ENCODE results near the gene STARD13. TPM values are rescaled to one million over a fixed set of nuclear protein-coding genes. Genes with fewer than 3 reads are reported as not detected.
"Not testable (repeated sequence)": the region's sequence is repeated elsewhere in the genome, so short reads cannot be mapped to it uniquely, and the experiment has no call there.

Gene STARD13
- total RNA-seq, 6 donors from 2014 or later: 43.6 to 76.5 (median 63.7) TPM

GRCh38 chr13:33244210-33244906, 41.2 kb downstream of the STARD13 start:
- ATAC-seq (ENCODE audit: low FRiP score in 2 of 2) (no peak), DNase-seq (no peak)
- Histone ChIP-seq H3K9me3 (peaks cover 0 to 5% (median 0%) of the 10 kb centered on the region in 4 donors), H3K27me3 (no peaks in the 10 kb centered on the region), H3K36me3 (no peaks in the 10 kb centered on the region), H3K4me1 (peaks cover under 1 to 22% (median 12%) of the 10 kb centered on the region in 4 donors), H3K4me3 (no peak overlapping the region), H3K27ac (peak overlapping the region in 3 of 4 donors; percentile 44 to 63 (median 51))
- WGBS, 2 donors: 94 to 96% methylated on average over 3 of the region's 3 CpGs
- no peak for TF ChIP-seq CTCF (IDR thresholded peaks at IDR 0.05)
- no peak for TF ChIP-seq EP300 (IDR thresholded peaks at IDR 0.05)
- TF ChIP-seq POLR2AphosphoS5 (IDR thresholded peaks at IDR 0.05): no peak
- TF ChIP-seq POLR2A (IDR thresholded peaks at IDR 0.05): no peak

DNA sequence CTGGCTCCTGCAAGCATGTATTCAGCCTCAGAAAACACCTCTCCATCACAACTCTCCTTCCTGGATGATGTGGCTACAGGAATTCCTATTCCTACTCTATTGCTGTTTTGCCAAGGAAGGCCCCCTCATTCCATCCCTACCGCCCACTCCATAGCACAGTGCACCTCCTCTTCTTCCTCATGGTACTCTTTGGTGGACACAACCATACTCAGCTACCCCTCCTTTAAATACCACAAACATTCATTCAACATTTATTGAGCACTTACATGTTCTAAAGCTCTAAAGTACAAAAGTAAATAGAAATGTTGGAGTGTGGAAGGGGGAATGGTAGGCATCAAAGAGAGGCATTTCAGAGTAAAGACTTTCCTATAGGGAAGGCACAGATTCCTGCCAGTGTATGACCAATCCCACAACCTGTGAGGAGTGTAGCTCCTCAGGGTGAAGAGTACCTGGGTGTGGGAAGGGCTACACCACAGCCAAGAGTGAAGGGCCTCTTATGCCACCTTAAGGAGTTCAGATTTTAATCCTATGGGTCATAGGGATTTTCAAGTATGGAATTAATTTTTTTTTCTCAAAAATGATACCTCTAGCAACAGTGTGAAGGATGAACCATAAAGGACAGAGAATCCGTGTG, 42.5 kb downstream of the STARD13 start:
- Histone ChIP-seq H3K27ac (peak overlapping the region; percentile 51 to 74 (median 68)), H3K4me1 (peaks cover 0 to 22% (median 12%) of the 10 kb centered on the region in 4 donors), H3K4me3 (no peak overlapping the region), H3K36me3 (no peaks in the 10 kb centered on the region), H3K27me3 (no peaks in the 10 kb centered on the region), H3K9me3 (peaks cover 0 to 5% (median 0%) of the 10 kb centered on the region in 4 donors)
- peak; percentile 76 to 95 for ATAC-seq (ENCODE audit: low FRiP score in 2 of 2)
- DNase-seq: peak in 1 of 2 donors; percentile 60
- peak in 1 of 4 donors; percentile 60 for TF ChIP-seq EP300 (IDR thresholded peaks at IDR 0.05)
- TF ChIP-seq POLR2A (IDR thresholded peaks at IDR 0.05): no peak
- peak; percentile 21 to 33 for TF ChIP-seq POLR2AphosphoS5 (IDR thresholded peaks at IDR 0.05)
- 67 to 69% methylated on average over 2 of the region's 2 CpGs for WGBS, 2 donors

DNA sequence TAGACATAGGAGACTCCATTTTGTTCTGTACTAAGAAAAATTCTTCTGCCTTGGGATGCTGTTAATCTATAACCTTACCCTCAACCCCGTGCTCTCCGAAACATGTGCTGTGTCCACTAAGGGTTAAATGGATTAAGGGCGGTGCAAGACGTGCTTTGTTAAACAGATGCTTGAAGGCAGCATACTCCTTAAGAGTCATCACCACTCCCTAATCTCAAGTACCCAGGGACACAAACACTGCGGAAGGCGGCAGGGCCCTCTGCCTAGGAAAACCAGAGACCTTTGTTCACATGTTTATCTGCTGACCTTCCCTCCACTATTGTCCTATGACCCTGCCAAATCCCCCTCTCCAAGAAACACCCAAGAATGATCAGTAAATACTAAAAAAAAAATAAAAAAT, 43.2 kb downstream of the STARD13 start:
- Histone ChIP-seq H3K27ac (peak overlapping the region in 2 of 4 donors; percentile 51 to 74), H3K4me1 (peaks cover 0 to 22% (median 12%) of the 10 kb centered on the region in 4 donors)
- not testable (repeated sequence) for H3K27me3 ChIP-seq, H3K4me3 ChIP-seq, H3K9me3 ChIP-seq, H3K36me3 ChIP-seq, DNase-seq
- WGBS, 2 donors: 70 to 72% methylated on average over 5 to 6 of the region's 6 CpGs
- peak in 1 of 2 donors; percentile 22 for TF ChIP-seq POLR2AphosphoS5 (IDR thresholded peaks at IDR 0.05)
- peak; percentile 45 to 61 for ATAC-seq (ENCODE audit: low FRiP score in 2 of 2)

GRCh38 chr13:33236021-33236420, 49.5 kb downstream of the STARD13 start:
- peak overlapping the region in 2 of 4 donors; percentile 39 to 46 for H3K27ac ChIP-seq
- H3K27me3 ChIP-seq: no peaks in the 10 kb centered on the region
- 85 to 89% methylated on average over 8 of the region's 8 CpGs for WGBS, 2 donors
- peaks cover 12 to 22% (median 15%) of the 10 kb centered on the region in 4 donors for H3K4me1 ChIP-seq
- H3K4me3 ChIP-seq: no peak overlapping the region
- H3K9me3 ChIP-seq: peaks cover 0 to 11% (median 0%) of the 10 kb centered on the region in 4 donors
- TF ChIP-seq POLR2A (IDR thresholded peaks at IDR 0.05): no peak
- no peak for TF ChIP-seq POLR2AphosphoS5 (IDR thresholded peaks at IDR 0.05)
- no peak for TF ChIP-seq CTCF (IDR thresholded peaks at IDR 0.05)
- no peak for TF ChIP-seq EP300 (IDR thresholded peaks at IDR 0.05)
- no peak for DNase-seq
- ATAC-seq (ENCODE audit: low FRiP score in 2 of 2): peak in 1 of 2 donors; percentile 75
- H3K36me3 ChIP-seq: peaks cover 0 to 9% (median 0%) of the 10 kb centered on the region in 4 donors

GRCh38 chr13:33235564-33235963, 50.0 kb downstream of the STARD13 start:
- 58 to 65% methylated on average over 3 of the region's 3 CpGs for WGBS, 2 donors
- H3K36me3 ChIP-seq: peaks cover 0 to 9% (median 0%) of the 10 kb centered on the region in 4 donors
- no peak overlapping the region for H3K4me3 ChIP-seq
- ATAC-seq (ENCODE audit: low FRiP score in 2 of 2) (peak in 1 of 2 donors; percentile 23), DNase-seq (no peak)
- H3K9me3 ChIP-seq: peaks cover 0 to 11% (median 0%) of the 10 kb centered on the region in 4 donors
- H3K4me1 ChIP-seq: peaks cover 13 to 23% (median 20%) of the 10 kb centered on the region in 4 donors
- TF ChIP-seq POLR2AphosphoS5 (IDR thresholded peaks at IDR 0.05): no peak
- no peak for TF ChIP-seq CTCF (IDR thresholded peaks at IDR 0.05)
- no peak for TF ChIP-seq EP300 (IDR thresholded peaks at IDR 0.05)
- no peak for TF ChIP-seq POLR2A (IDR thresholded peaks at IDR 0.05)
- H3K27me3 ChIP-seq: no peaks in the 10 kb centered on the region
- H3K27ac ChIP-seq: peak overlapping the region in 3 of 4 donors; percentile 1 to 39 (median 20)
